Measurements from ENCODE around the gene STIP1.

STIP1 gene

GRCh38 chr11:64225608-64226506, 39.9 kb downstream of the STIP1 start, which contains the start of the genes NUDT22 and TRPT1:
Gene NUDT22, plus strand, starts transcription at chr11:64226274. Its CDS starts 379 bp downstream, at chr11:64226653.
Gene TRPT1, minus strand, starts transcription at chr11:64226186. Its CDS starts 326 bp downstream, at chr11:64225860.
- TF ChIP-seq POLR2A (IDR thresholded peaks at IDR 0.05; ENCODE audit: low read depth, low read length): no peak; the same call in 1 of the 2 replicates
- TF ChIP-seq PAX5 (IDR thresholded peaks at IDR 0.05; ENCODE audit: insufficient read depth, low read length, severe bottlenecking): no peak
- TF ChIP-seq POLR2AphosphoS5 (IDR thresholded peaks at IDR 0.05; ENCODE audit: low read depth, low read length): peak; percentile 15; the same call in 1 of the 2 replicates
- no peak for TF ChIP-seq POU2F2 (IDR thresholded peaks at IDR 0.05; ENCODE audit: low read depth, low read length)
- TF ChIP-seq SPI1 (IDR thresholded peaks at IDR 0.05; ENCODE audit: low read depth, low read length): peak; percentile 81
- TF ChIP-seq TAF1 (IDR thresholded peaks at IDR 0.05; ENCODE audit: low read depth, low read length): no peak
- DNase-seq (ENCODE audit: insufficient read length, low spot score) (peak; percentile 96), FAIRE-seq (peak; percentile 90)

- TF ChIP-seq TAF1 (IDR thresholded peaks at IDR 0.05; ENCODE audit: low read depth, low read length) (0 out of 2 replicates have a peak, but pooled peaks have one; percentile 31), PAX5 (IDR thresholded peaks at IDR 0.05; ENCODE audit: insufficient read depth, low read length, severe bottlenecking) (no peak), POLR2AphosphoS5 (IDR thresholded peaks at IDR 0.05; ENCODE audit: low read depth, low read length) (peak; percentile 57; the same call in 1 of the 2 replicates), SPI1 (IDR thresholded peaks at IDR 0.05; ENCODE audit: low read depth, low read length) (0 out of 2 replicates have a peak, but pooled peaks have one; percentile 5), POU2F2 (IDR thresholded peaks at IDR 0.05; ENCODE audit: low read depth, low read length) (no peak), POLR2A (IDR thresholded peaks at IDR 0.05; ENCODE audit: low read depth, low read length) (peak; percentile 54; the same call in 1 of the 2 replicates)
- peak; percentile 90 for FAIRE-seq
Observed at GRCh38 chr11:64226507-64227051, 40.6 kb downstream of the STIP1 start.

GRCh38 chr11:64227405-64227956, 41.5 kb downstream of the STIP1 start:
- FAIRE-seq (no peak), DNase-seq (ENCODE audit: insufficient read length, low spot score) (no peak)
- no peak for TF ChIP-seq TAF1 (IDR thresholded peaks at IDR 0.05; ENCODE audit: low read depth, low read length)
- TF ChIP-seq SPI1 (IDR thresholded peaks at IDR 0.05; ENCODE audit: low read depth, low read length): no peak
- no peak for TF ChIP-seq POLR2A (IDR thresholded peaks at IDR 0.05; ENCODE audit: low read depth, low read length)
- no peak for TF ChIP-seq POU2F2 (IDR thresholded peaks at IDR 0.05; ENCODE audit: low read depth, low read length)
- no peak for TF ChIP-seq POLR2AphosphoS5 (IDR thresholded peaks at IDR 0.05; ENCODE audit: low read depth, low read length)
- TF ChIP-seq PAX5 (IDR thresholded peaks at IDR 0.05; ENCODE audit: insufficient read depth, low read length, severe bottlenecking): no peak

More at GRCh38 chr11:64226507-64227051, 40.6 kb downstream of the STIP1 start:
- no peak for DNase-seq (ENCODE audit: insufficient read length, low spot score)

- no peak for TF ChIP-seq PAX5 (IDR thresholded peaks at IDR 0.05; ENCODE audit: insufficient read depth, low read length, severe bottlenecking)
- no peak for TF ChIP-seq POLR2AphosphoS5 (IDR thresholded peaks at IDR 0.05; ENCODE audit: low read depth, low read length)
- no peak for TF ChIP-seq POLR2A (IDR thresholded peaks at IDR 0.05; ENCODE audit: low read depth, low read length)
- no peak for TF ChIP-seq TAF1 (IDR thresholded peaks at IDR 0.05; ENCODE audit: low read depth, low read length)
- TF ChIP-seq SPI1 (IDR thresholded peaks at IDR 0.05; ENCODE audit: low read depth, low read length): no peak
- no peak for TF ChIP-seq POU2F2 (IDR thresholded peaks at IDR 0.05; ENCODE audit: low read depth, low read length)
- DNase-seq (ENCODE audit: insufficient read length, low spot score) (no peak), FAIRE-seq (no peak)
Observed at GRCh38 chr11:64229090-64229743, 43.2 kb downstream of the STIP1 start.

GRCh38 chr11:64229744-64230170, 43.8 kb downstream of the STIP1 start:
- TF ChIP-seq TAF1 (IDR thresholded peaks at IDR 0.05; ENCODE audit: low read depth, low read length) (no peak), POLR2A (IDR thresholded peaks at IDR 0.05; ENCODE audit: low read depth, low read length) (no peak), PAX5 (IDR thresholded peaks at IDR 0.05; ENCODE audit: insufficient read depth, low read length, severe bottlenecking) (no peak), POLR2AphosphoS5 (IDR thresholded peaks at IDR 0.05; ENCODE audit: low read depth, low read length) (no peak), POU2F2 (IDR thresholded peaks at IDR 0.05; ENCODE audit: low read depth, low read length) (no peak)
- FAIRE-seq (no peak), DNase-seq (ENCODE audit: insufficient read length, low spot score) (no peak)

GRCh38 chr11:64230171-64230984, 44.4 kb downstream of the STIP1 start, which contains the start of gene DNAJC4:
Gene DNAJC4, plus strand, starts transcription at chr11:64230548. Its CDS starts 307 bp downstream, at chr11:64230855.
- FAIRE-seq (peak; percentile 93), DNase-seq (ENCODE audit: insufficient read length, low spot score) (peak; percentile 84)
- peak; percentile 49; the same call in 1 of the 2 replicates for TF ChIP-seq POLR2AphosphoS5 (IDR thresholded peaks at IDR 0.05; ENCODE audit: low read depth, low read length)
- TF ChIP-seq TAF1 (IDR thresholded peaks at IDR 0.05; ENCODE audit: low read depth, low read length): 0 out of 2 replicates have a peak, but pooled peaks have one; percentile 5
- TF ChIP-seq POU2F2 (IDR thresholded peaks at IDR 0.05; ENCODE audit: low read depth, low read length): no peak
- no peak for TF ChIP-seq PAX5 (IDR thresholded peaks at IDR 0.05; ENCODE audit: insufficient read depth, low read length, severe bottlenecking)
- TF ChIP-seq SPI1 (IDR thresholded peaks at IDR 0.05; ENCODE audit: low read depth, low read length): 0 out of 2 replicates have a peak, but pooled peaks have one; percentile 9
- peak; percentile 60; the same call in 1 of the 2 replicates for TF ChIP-seq POLR2A (IDR thresholded peaks at IDR 0.05; ENCODE audit: low read depth, low read length)

GRCh38 chr11:64230985-64231365, 45.0 kb downstream of the STIP1 start:
- FAIRE-seq (peak; percentile 70), DNase-seq (ENCODE audit: insufficient read length, low spot score) (no peak)
- TF ChIP-seq PAX5 (IDR thresholded peaks at IDR 0.05; ENCODE audit: insufficient read depth, low read length, severe bottlenecking) (no peak), POU2F2 (IDR thresholded peaks at IDR 0.05; ENCODE audit: low read depth, low read length) (no peak)

GRCh38 chr11:64231546-64231945, 45.6 kb downstream of the STIP1 start:
- FAIRE-seq (no peak), DNase-seq (ENCODE audit: insufficient read length, low spot score) (no peak)
- TF ChIP-seq PAX5 (IDR thresholded peaks at IDR 0.05; ENCODE audit: insufficient read depth, low read length, severe bottlenecking) (no peak), POU2F2 (IDR thresholded peaks at IDR 0.05; ENCODE audit: low read depth, low read length) (no peak), TAF1 (IDR thresholded peaks at IDR 0.05; ENCODE audit: low read depth, low read length) (no peak), SPI1 (IDR thresholded peaks at IDR 0.05; ENCODE audit: low read depth, low read length) (no peak), POLR2AphosphoS5 (IDR thresholded peaks at IDR 0.05; ENCODE audit: low read depth, low read length) (no peak), POLR2A (IDR thresholded peaks at IDR 0.05; ENCODE audit: low read depth, low read length) (no peak)

All from GM12891 (cell line).